NOMO-1 treated with DMSO at 0.1 percent for 48 hours (cell line): ENCODE data around the gene CHMP1A.
"Not testable (repeated sequence)": the region's sequence is repeated elsewhere in the genome, so short reads cannot be mapped to it uniquely, and the experiment has no call there.

Experiments used
- DNase-seq: peaks from one replicate; lab custom pipeline; 2025; ENCODE audit not compliant: unreplicated experiment; lab: John Stamatoyannopoulos, UW

CHMP1A gene

GRCh38 chr16:89657442-89658220 lies at the start of gene CHMP1A, which contains the start of gene SPATA33:
Gene CHMP1A, minus strand, starts transcription at chr16:89657708. Its CDS starts 120 bp downstream, at chr16:89657588.
Gene SPATA33, plus strand, starts transcription at chr16:89657836. Its CDS starts 76 bp downstream, at chr16:89657912.
- peak; percentile 68 for DNase-seq

- no peak for DNase-seq
Observed at GRCh38 chr16:89706518-89707260, 49.2 kb upstream of the CHMP1A start.

- DNase-seq: no peak
Observed at GRCh38 chr16:89705006-89705405, 47.5 kb upstream of the CHMP1A start.

- no peak for DNase-seq
Observed at GRCh38 chr16:89704281-89704680, 46.8 kb upstream of the CHMP1A start.

GRCh38 chr16:89701425-89702406 lies 44.2 kb upstream of the CHMP1A start, which contains the start of gene SPATA2L:
Gene SPATA2L, minus strand, starts transcription at chr16:89701705. Its CDS starts 473 bp downstream, at chr16:89701232.
- DNase-seq: peak; percentile 93

GRCh38 chr16:89700649-89701424 lies 43.3 kb upstream of the CHMP1A start:
- DNase-seq: peak; percentile 51

GRCh38 chr16:89700100-89700648 lies 42.7 kb upstream of the CHMP1A start:
- peak; percentile 95 for DNase-seq

- not testable (repeated sequence) for DNase-seq
Observed at GRCh38 chr16:89699629-89700099, 42.2 kb upstream of the CHMP1A start.

GRCh38 chr16:89698717-89699116 lies 41.2 kb upstream of the CHMP1A start:
- not testable (repeated sequence) for DNase-seq

GRCh38 chr16:89697616-89698331 lies 40.3 kb upstream of the CHMP1A start:
- no peak for DNase-seq

- DNase-seq: no peak
Observed at GRCh38 chr16:89697161-89697615, 39.7 kb upstream of the CHMP1A start.

- no peak for DNase-seq
Observed at GRCh38 chr16:89696670-89697128, 39.2 kb upstream of the CHMP1A start.

- no peak for DNase-seq
Observed at GRCh38 chr16:89695875-89696669, 38.6 kb upstream of the CHMP1A start.

GRCh38 chr16:89695086-89695874 lies 37.8 kb upstream of the CHMP1A start:
- no peak for DNase-seq

GRCh38 chr16:89694784-89695085 lies 37.2 kb upstream of the CHMP1A start:
- not testable (repeated sequence) for DNase-seq

GRCh38 chr16:89693931-89694783 lies 36.6 kb upstream of the CHMP1A start:
- DNase-seq: no peak
